Caki2 (cell line): ENCODE data around the gene OR2AG2. TPM values are rescaled to one million over a fixed set of nuclear protein-coding genes. Genes with fewer than 3 reads are reported as not detected.

ENCODE experiments used
- DNase-seq: peaks from one replicate; pipeline ENCODE4 v3.0.0-alpha.2; 2015; ENCODE audit warnings: low read depth
- in situ Hi-C: cut with HindIII; loops from 2 replicates; pipeline ENCODE4 v1.10.0; 2016; ENCODE audit warnings: low sequenced_read_pairs, low pct_unique_long_range_greater_than_20kb, mixed read lengths
- total RNA-seq: library from RNA; depleted of rRNA; stranded (reverse); fragments of >200 nt; shearing (Covaris generic); gene quantifications from 2 replicates; pipeline ENCODE4 v1.2.3, GENCODE V29; 2014; ENCODE audit warnings: low replicate concordance

The OR2AG2 gene
- total RNA-seq, 1 experiment from 2014 or later: not detected

DNA sequence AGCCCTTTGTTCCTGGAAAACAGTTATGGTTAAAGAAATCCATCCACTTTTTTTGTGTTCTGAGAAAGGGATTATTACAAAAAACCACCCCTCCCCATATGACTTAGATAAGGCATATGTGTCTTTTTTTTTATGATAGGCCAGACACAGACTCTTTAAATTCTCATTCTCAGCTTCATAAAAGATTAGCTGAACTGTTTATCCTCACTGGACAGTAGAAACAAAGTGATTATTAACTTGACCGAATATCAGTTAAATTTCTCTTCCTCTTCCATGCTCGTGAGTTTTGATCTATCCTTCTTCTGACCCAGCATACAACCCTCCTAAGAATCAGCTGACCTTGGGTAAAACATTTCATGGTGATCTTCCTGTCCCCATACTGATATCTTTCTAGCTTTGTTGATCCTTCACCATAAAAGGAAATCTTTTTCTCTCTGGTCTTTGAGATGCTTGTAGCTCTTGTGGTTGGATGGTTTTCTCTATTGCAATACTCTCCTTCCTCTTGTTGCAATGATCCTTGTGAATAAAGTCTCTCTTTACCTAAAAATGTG is 26.2 kb downstream of the OR2AG2 start:
- DNase-seq: no peak
- in situ Hi-C loops: no loop called here

DNA sequence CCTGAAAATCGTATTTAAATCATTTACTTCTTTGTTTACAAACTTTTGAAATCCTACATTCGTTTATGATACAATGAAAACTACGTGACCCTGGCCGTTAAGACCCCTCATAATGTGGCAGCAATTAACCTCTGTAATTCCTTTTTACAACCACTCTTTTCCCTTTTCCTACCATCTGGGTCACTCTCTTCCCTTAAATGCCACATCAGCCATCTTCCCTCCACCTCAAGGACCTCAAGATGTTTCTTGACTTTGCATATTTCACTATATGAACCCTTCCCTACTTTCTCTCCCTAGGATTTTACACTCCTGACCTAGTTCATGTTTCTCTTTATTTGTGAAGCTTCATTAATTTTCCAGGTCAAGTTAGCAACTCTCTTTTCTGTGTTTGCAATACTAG is 26.8 kb downstream of the OR2AG2 start:
- in situ Hi-C loops: no loop called here

DNA sequence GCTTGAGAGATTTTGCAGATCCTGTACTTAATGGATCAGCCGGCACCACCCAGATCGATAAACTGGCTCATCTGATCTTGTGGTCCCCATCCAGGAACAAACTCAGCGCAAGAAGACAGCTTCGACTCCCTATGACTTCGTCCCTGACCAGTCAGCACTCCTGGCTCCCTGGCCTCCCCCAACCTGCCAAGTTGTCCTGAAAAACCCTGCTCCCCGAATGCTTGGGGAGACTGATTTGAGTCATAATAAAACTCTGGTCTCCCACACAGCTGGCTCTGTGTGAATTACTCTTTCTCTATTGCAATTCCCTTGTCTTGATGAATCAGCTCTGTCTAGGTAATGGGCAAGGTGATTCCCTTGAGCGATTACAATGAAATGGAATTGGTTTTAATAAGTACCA is 29.5 kb downstream of the OR2AG2 start:
- DNase-seq: no peak
- in situ Hi-C loops: no loop called here

More for the DNA sequence above, 26.8 kb downstream of the OR2AG2 start:
- no peak for DNase-seq

DNA sequence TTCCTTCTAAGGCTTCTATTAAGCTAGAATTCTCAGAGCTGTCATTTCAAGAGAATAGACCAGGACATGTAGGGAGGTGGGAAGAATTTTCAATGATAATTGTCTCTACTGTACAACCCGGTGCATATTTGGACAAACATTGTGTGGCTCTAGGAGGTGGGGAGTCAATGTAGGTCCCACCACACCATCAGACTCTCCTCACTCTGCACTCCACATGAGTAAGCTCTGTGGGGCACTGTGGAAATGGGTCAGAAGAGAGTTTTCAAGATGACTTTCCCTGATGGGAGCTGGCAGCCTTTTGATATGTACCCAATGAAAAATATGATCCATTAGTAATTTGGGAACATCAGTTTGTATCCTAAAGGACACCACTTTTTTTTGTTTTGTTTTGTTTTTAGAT is 33.2 kb downstream of the OR2AG2 start:
- no peak for DNase-seq
- in situ Hi-C loops: no loop called here

DNA sequence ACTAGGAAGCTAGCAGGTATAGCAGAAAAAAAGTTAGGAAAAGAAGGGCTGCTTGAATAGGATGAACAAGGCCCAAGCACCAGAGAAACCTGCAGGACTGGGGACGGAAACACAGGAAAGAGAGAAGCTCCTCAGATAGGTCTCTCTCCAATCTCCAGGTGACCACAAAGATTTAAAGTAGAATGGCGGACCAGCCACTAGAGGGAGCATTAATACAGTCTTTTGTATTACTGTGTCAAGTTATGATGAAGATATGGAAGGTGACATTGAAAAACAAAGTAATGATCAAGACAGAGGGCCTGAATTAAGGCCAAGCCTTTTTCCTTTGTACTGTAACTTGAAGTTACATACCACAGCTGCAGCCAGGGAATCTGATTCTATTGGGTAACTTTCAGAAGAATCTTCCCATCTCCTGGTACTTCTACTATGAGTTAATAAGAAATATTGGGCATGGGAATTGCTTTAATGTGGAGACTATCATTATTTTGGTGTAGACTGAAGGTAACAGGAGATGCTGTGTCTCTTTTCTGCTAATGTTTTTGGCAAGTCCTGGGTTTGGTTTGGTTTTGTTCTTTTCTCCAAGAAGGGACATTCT is 33.8 kb downstream of the OR2AG2 start:
- in situ Hi-C loops: no loop called here
- DNase-seq: peak; percentile 45

DNA sequence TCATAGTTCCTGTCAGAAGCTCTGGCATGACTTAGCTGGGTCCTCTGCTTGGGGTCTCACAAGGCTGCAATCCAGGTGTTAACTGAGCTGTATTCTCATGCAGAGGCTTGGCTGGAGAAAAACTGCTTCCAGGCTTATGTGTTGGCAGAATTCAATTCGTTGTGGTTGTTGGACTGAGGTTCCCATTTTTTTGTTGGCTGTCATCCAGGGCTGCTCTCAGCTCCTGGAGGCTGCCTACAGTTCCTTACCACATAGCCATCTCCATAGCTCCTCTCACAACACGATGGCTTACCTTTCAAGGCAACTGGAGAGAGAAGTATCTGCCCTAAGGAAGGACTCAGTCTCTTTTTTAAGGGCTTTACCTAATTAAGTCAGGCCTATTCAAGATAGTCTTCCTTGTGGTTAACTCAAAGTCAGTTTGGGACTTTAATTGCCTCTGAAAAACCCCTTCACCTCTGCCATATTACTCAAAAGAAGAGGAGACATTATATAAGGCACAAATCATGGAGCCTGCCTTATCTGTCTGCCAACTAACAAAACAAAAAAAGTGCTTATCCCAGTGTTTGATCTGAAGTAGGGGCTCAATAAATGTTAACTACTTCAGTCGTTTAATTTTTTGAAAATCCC is 35.2 kb downstream of the OR2AG2 start:
- no peak for DNase-seq
- in situ Hi-C loops: no loop called here

DNA sequence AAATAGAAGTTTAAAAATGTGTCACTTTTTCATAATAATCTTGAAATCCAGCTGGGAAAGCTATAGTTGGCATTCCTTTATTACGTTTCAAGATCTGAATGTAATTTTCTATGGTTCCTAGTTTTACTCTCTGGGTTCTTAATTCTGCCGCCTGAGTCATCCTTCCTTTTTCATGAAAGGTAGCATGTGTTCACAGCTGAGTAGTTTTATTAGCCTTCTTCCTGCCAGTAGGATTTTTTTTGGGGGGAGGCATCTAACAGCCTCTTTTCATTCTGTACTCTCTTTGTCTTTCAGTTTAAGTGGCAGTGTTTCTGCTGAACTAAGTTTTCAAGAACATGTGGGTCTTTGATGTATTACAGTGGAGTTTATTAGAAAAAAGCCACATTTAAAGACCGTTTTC is 36.5 kb downstream of the OR2AG2 start:
- peak; percentile 46 for DNase-seq
- in situ Hi-C loops: no loop called here

DNA sequence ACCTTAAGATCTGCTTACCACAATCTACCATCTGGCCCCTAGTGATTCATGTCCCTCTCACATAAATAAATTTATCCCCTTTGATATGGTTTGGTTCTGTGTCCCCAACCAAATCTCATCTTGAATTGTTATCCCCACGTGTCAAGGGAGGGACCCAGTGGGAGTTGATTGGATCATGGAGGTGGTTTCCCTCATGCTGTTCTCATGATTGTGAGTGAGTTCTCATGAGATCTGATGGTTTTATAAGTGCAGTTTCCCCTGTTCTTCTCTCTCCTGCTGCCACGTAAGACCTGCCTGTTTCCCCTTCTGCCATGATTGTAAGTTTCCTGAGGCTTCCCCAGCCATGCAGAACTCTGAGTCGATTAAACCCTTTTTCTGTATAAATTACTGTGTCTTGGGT is 37.2 kb downstream of the OR2AG2 start:
- DNase-seq: no peak
- in situ Hi-C loops: no loop called here

DNA sequence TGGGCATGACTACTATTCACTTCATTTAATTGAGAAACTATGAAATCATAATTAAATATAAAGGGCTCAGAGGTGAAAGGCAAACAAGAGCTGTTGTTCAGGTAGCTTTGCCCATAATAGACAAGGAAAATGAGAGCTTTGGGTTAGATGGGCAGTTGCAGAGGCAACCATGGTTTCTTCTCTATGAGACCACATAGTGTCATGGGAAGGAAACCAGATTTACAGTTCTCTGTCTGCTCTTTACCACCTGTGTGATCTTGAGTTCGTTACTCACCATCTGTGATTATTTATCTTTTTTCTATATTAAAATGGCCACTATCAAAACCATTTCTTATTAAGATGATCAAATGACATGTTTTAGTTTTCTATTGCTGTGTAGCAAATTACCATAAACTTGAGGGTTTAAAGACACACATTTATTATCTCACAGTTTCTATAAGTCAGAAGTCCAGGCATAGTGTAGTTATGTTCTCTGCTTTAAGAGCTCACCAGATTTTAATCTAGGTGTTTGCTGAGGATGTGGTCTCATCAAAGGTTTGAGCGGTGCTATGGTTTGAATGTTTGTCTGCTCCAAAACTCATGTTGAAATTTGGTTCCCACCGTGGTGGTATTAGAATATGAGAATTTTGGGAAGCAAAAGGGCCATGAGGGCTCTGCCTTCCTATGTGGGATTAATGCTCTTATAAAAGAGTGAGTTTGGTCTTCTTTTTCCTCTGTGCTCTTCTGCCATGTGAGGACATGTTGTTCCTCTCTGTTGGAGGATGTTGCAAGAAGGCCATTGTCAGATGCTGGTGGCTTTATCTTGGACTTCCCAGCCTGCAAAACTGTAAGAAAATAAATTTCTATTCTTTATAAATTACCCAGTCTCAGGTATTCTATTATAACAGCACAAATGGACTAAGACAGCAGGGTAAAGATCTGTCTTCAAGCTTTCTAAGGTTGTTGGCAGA is 38.2 kb downstream of the OR2AG2 start:
- in situ Hi-C loops: no loop called here
- no peak for DNase-seq

DNA sequence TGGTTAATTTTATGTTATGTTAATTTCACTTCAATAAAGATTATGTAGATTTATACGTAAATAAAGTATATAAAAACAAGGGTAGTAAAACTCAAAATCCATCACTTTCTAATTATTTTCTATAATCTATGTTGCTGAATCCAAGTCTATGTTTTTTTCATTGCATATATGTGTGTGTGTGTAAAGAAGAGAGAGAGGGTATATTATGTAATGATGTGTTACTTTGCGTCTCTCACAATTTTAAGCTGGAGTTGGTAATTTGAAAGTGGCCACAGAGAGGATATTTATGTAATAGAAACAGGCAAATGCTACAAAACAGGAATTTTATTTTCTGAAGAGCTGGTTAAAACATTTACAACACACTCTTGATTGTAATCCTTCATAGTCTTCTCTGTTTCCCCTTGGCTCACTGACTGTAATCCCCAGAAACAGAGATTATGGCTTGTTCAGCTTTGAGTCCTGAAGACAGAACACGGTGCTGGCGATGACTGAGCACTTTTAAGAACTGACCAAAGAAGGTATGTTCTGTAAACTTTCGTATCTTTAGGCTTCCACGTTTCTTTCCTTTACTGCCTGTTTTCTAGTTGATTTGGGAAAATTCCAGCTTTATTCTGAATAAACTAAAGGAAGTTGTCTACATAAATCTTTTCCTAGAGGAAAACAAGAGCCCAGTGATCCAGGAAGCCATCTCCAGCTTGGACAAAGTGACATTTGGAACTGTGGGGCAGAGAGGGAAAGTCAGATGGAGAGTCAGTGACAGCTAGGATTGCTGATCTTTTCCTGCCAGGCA is 43.6 kb downstream of the OR2AG2 start:
- DNase-seq: no peak
- in situ Hi-C loops: no loop called here

DNA sequence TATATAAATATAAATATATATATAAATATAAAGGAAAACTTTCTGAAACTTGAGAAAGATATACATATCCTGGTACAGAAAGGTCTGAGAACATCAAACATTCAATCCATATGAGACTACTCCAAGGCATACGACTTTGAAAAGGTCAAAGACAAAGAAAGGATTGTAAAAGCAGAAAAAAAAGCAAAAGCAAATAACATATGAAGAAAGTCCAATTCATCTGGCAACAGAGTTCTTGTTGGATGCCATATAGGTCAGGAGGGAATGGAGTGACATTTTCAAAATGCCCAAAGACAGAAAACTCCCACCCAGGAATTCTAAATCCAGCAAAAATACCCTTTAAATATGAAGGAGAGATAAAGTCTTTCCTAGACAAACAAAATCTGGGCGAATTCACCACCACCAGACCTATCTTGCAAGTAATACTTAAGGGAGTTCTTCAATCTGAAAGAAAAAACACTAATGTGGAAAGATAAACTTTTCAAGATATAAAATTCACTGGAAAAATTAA is 46.3 kb downstream of the OR2AG2 start:
- DNase-seq: no peak
- in situ Hi-C loops: no loop called here

DNA sequence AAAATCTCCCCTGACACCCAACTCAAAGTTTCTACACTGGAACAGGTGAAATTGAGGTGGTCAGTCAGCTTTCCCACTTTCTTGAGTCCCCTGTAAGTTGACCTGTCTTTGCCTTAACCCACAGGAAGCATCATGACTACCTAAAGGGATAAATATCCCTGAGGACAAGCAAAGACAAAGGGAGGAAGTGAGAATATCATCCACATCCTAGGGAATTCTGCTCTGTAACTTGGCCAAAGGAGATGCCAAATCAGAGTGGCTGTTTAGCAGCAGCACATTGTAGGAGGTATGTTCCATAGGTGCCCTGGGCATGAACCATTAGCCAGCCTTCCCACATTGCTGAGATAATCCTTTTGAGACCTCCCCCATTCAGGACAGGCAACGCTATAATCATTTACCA is 47.8 kb downstream of the OR2AG2 start:
- in situ Hi-C loops: no loop called here
- DNase-seq: no peak

DNA sequence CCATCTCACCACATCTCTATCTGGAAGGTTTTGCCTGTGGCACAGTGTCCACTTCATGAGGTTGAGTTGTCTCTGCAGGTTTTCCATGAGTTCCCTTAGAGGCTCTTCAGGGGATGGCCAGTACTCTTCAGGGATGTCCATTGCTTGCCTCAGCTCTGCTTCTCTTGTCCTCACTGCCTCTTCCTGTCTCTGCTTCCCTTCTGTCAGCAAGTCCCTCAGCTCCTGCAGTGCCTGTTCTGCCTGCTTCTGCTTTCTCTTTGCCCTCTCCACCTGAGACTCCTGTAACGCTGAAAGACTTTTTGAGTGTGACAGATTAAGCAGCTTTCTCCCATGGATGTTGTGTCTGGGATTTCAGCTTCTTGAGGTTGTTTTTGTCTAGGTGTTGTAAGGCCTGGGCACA is 50.4 kb downstream of the OR2AG2 start:
- DNase-seq: no peak
- in situ Hi-C loops: no loop called here

DNA sequence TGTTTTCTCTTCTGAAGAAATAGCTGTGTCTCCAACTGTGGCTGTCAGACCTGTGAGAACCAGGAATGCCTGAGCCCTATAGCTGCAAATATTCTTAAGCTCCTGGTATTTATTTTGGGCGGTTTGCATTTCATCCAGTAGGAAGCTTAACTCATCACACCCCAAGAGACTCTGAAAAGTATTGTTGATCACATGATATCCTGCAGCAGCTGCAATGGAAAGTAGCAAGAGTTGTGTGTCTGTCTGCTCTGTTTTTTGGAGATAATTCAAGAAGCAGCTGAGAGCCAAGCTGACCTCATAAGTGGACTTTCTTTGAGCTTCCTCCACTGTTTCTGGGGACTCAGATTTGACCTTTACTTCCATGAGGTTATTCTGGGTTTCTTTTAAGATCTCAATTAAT is 52.2 kb downstream of the OR2AG2 start:
- in situ Hi-C loops: no loop called here
- DNase-seq: no peak

DNA sequence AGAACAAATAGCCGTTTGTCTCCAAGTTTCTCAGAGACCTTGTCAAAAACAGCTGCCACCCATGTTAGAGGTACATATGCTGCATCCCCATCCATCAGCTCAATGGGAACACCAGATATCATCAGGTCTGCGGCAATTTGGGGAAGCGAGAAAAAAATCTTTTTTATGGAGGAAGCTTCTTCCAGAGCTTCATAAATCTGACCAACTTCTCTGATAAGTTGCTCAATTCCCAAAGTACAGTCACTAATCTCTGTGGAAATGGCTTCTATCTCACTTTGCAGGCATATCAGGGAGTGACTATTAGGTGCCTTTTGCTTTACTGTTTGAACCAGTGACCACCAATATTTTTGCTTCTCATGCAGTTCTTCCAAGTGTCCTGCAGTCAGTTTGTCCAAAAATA is 54.4 kb downstream of the OR2AG2 start:
- in situ Hi-C loops: no loop called here
- DNase-seq: no peak
